ENCODE measurements around the gene ANKRD34B. TPM values are rescaled to one million over a fixed set of nuclear protein-coding genes. Genes with fewer than 3 reads are reported as not detected.

ANKRD34B gene
- total RNA-seq (2022; extraction: Qiagen RNA extraction; ENCODE audit: low read depth) = 0.06 to 0.31 TPM (median 0.25 TPM) in 4 of 5 replicates, not detected in the other

GRCh38 chr5:80569961-80570786, at the start of gene ANKRD34B:
Gene ANKRD34B, minus strand, starts transcription at chr5:80570280. Its CDS starts 10,261 bp downstream, at chr5:80560019.

Other genes with a start within 250 kb of the ANKRD34B start
- gene ZFYVE16, start 162.2 kb downstream of the ANKRD34B start, total RNA-seq (2022; extraction: Qiagen RNA extraction; ENCODE audit: low read depth) = 11.4 to 15.9 TPM (median 14.9 TPM) in 5 replicates
- gene FAM151B, start 82.2 kb downstream of the ANKRD34B start, total RNA-seq (2022; extraction: Qiagen RNA extraction; ENCODE audit: low read depth) = 1.2 to 2.3 TPM (median 1.9 TPM) in 5 replicates
- gene MSH3, start 84.4 kb upstream of the ANKRD34B start, total RNA-seq (2022; extraction: Qiagen RNA extraction; ENCODE audit: low read depth) = 5.8 to 8.2 TPM (median 8.0 TPM) in 5 replicates
- gene DHFR, start 84.7 kb upstream of the ANKRD34B start, total RNA-seq (2022; extraction: Qiagen RNA extraction; ENCODE audit: low read depth) = 43.2 to 71.1 TPM (median 49.6 TPM) in 5 replicates